Keratinocyte (primary cell): ENCODE measurements around the gene ZBTB4. TPM values are rescaled to one million over a fixed set of nuclear protein-coding genes. Genes with fewer than 3 reads are reported as not detected.

ENCODE experiments used
- DNase-seq: peaks from one replicate; pipeline ENCODE4 v3.0.0-alpha.2; 2011; ENCODE audit warnings: low read depth, missing footprints, low spot score
- FAIRE-seq: peaks from 2 replicates; lab custom pipeline; 2011; peaks lifted over from hg19 to GRCh38; lab: Jason Lieb, UNC
- H2AFZ ChIP-seq: 2 replicates; pipeline ENCODE4 v1.6.0; 2012; ENCODE audit warnings: low read length, control low read depth, inconsistent platforms; ENCODE audit not compliant: control insufficient read depth
- H3K27ac ChIP-seq: 2 replicates; pipeline ENCODE4 v1.5.1; 2011; ENCODE audit warnings: low read length; ENCODE audit not compliant: control insufficient read depth, insufficient read depth
- H3K27me3 ChIP-seq: 3 replicates; pipeline ENCODE4 v1.6.0; 2011; ENCODE audit warnings: low read length; ENCODE audit not compliant: control insufficient read depth, insufficient read depth; ENCODE audit errors: extremely low read depth
- H3K36me3 ChIP-seq, 2 experiments: 2 replicates in 1 of 2; 3 replicates in 1 of 2; pipeline ENCODE4 v1.5.1; 2011; ENCODE audit warnings: low read length in 2 of 2, mild to moderate bottlenecking in 1 of 2; ENCODE audit not compliant: control insufficient read depth in 2 of 2, insufficient read depth in 2 of 2; ENCODE audit errors: extremely low read depth in 1 of 2
- H3K4me1 ChIP-seq: 3 replicates; pipeline ENCODE4 v1.5.1; 2011; ENCODE audit warnings: low read length; ENCODE audit not compliant: control insufficient read depth, insufficient read depth; ENCODE audit errors: extremely low read depth
- H3K4me2 ChIP-seq: 3 replicates; pipeline ENCODE4 v1.6.0; 2011; ENCODE audit warnings: low read depth, low read length; ENCODE audit not compliant: control insufficient read depth, insufficient read depth; ENCODE audit errors: extremely low read depth
- H3K4me3 ChIP-seq, 3 experiments: fragments of 200-600 bp in 1 of 3; sonication (generic) in 1 of 3; 2 replicates in 2 of 3; 3 replicates in 1 of 3; pipeline ENCODE4 v1.5.1; 2011 to 2016; ENCODE audit warnings: low read length in 3 of 3, mild to moderate bottlenecking in 3 of 3, control low read depth in 2 of 3, inconsistent platforms in 1 of 3, low read depth in 1 of 3, mixed read lengths in 1 of 3, mixed run types in 1 of 3, moderate library complexity in 1 of 3; ENCODE audit not compliant: control insufficient read depth in 2 of 3, insufficient read depth in 2 of 3; ENCODE audit errors: extremely low read depth in 1 of 3
- H3K79me2 ChIP-seq: 2 replicates; pipeline ENCODE4 v1.6.0; 2012; ENCODE audit warnings: low read length; ENCODE audit not compliant: control insufficient read depth, insufficient read depth
- H3K9ac ChIP-seq: 3 replicates; pipeline ENCODE4 v1.6.0; 2011; ENCODE audit warnings: low read length; ENCODE audit not compliant: control insufficient read depth, insufficient read depth; ENCODE audit errors: extremely low read depth
- H3K9me1 ChIP-seq: 3 replicates; pipeline ENCODE4 v1.6.0; 2011; ENCODE audit warnings: low read length; ENCODE audit not compliant: control insufficient read depth, insufficient read depth; ENCODE audit errors: extremely low read depth
- H3K9me3 ChIP-seq: 2 replicates; pipeline ENCODE4 v1.5.1; 2012; ENCODE audit warnings: low read depth, low read length; ENCODE audit not compliant: control insufficient read depth
- H4K20me1 ChIP-seq: 3 replicates; pipeline ENCODE4 v1.6.0; 2011; ENCODE audit warnings: low read length; ENCODE audit not compliant: control insufficient read depth, insufficient read depth; ENCODE audit errors: extremely low read depth
- EZH2 ChIP-seq: IDR thresholded peaks from one replicate; pipeline ENCODE4 v1.6.1; 2012; ENCODE audit warnings: inconsistent platforms, mild to moderate bottlenecking, low read length, moderate library complexity
- dilution Hi-C: fragments of 300-500 bp; cut with MboI; formaldehyde crosslinking; loops from one replicate; pipeline ENCODE4 v1.7.0; 2020; ENCODE audit warnings: low sequenced_read_pairs; ENCODE audit not compliant: extremely low pct_ligation_motif_present
- polyA plus RNA-seq, 5 experiments: library from polyadenylated mRNA; depleted of rRNA in 3 of 5; stranded (reverse) in 3 of 5; stranded (forward) in 1 of 5; unstranded in 1 of 5; fragments of >200 nt; gene quantifications; 1 replicate in 1 of 5; 2 replicates in 3 of 5; 3 replicates in 1 of 5; pipeline versions ENCODE4 v1.2.1 to v1.2.3, GENCODE V29; 2011 to 2012; ENCODE audit warnings: missing spikeins in 2 of 5, low read depth in 1 of 5, low replicate concordance in 1 of 5
- TF ChIP-seq, protein P1 (sequence below), 3 experiments: IDR thresholded peaks in 1 of 3; conservative IDR thresholded peaks in 1 of 3; optimal IDR thresholded peaks in 1 of 3; 2 replicates in 2 of 3; 3 replicates in 1 of 3; pipeline versions ENCODE3 to v1.5.1; 2011; ENCODE audit warnings: low read length in 3 of 3, mild to moderate bottlenecking in 3 of 3, moderate library complexity in 2 of 3, control low read depth in 1 of 3, inconsistent platforms in 1 of 3; ENCODE audit not compliant: insufficient read depth in 2 of 3; ENCODE audit errors: extremely low read depth in 1 of 3

ZBTB4 gene
- polyA plus RNA-seq, 1 donor (not counting 4 experiments of a cell fraction or from before 2014, with no cell fraction given) = 20.9 TPM

DNA sequence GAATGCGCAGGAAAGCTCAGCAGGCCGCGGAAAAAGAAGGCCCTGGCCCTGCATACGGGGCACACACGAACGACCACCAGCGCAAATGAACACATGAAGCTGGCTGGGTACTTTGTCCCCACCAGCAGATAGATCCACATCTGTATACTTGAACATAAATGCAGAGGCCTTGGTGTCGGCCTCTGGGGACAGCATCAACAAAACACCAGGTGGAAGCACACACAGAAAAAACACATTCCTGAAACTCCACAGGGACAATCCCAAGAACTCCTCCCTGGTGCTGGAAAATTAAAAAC lies 606 bp upstream of the ZBTB4 start:
- Histone ChIP-seq H3K4me1 (peaks cover 44% of the 10 kb centered on the region), H2AFZ (peak overlapping the region; percentile 72), H3K79me2 (peaks cover 45% of the 10 kb centered on the region), H4K20me1 (peaks cover 10% of the 10 kb centered on the region), H3K9me1 (peaks cover 6% of the 10 kb centered on the region), H3K36me3 (no peaks in the 10 kb centered on the region), H3K27ac (peak overlapping the region; percentile 66), H3K4me2 (peak overlapping the region; percentile 85), H3K9ac (peak overlapping the region; percentile 75), H3K27me3 (no peaks in the 10 kb centered on the region), H3K4me3 (peak overlapping the region; percentile 66 to 77 (median 67)), H3K9me3 (no peaks in the 10 kb centered on the region)
- no peak for DNase-seq
- no peak for FAIRE-seq
- dilution Hi-C loops = no loop called here
- no peak for TF ChIP-seq EZH2
- TF ChIP-seq, protein P1, sequence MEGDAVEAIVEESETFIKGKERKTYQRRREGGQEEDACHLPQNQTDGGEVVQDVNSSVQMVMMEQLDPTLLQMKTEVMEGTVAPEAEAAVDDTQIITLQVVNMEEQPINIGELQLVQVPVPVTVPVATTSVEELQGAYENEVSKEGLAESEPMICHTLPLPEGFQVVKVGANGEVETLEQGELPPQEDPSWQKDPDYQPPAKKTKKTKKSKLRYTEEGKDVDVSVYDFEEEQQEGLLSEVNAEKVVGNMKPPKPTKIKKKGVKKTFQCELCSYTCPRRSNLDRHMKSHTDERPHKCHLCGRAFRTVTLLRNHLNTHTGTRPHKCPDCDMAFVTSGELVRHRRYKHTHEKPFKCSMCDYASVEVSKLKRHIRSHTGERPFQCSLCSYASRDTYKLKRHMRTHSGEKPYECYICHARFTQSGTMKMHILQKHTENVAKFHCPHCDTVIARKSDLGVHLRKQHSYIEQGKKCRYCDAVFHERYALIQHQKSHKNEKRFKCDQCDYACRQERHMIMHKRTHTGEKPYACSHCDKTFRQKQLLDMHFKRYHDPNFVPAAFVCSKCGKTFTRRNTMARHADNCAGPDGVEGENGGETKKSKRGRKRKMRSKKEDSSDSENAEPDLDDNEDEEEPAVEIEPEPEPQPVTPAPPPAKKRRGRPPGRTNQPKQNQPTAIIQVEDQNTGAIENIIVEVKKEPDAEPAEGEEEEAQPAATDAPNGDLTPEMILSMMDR (optimal IDR thresholded peaks at IDR 0.05 in 1 of 3, IDR thresholded peaks at IDR 0.05 in 1 of 3, conservative IDR thresholded peaks at IDR 0.05 in 1 of 3; ENCODE audit: extremely low read depth in 1 of 3, insufficient read depth in 2 of 3, low read length in 3 of 3) = peak in 1 of 3 experiments; percentile 6

DNA sequence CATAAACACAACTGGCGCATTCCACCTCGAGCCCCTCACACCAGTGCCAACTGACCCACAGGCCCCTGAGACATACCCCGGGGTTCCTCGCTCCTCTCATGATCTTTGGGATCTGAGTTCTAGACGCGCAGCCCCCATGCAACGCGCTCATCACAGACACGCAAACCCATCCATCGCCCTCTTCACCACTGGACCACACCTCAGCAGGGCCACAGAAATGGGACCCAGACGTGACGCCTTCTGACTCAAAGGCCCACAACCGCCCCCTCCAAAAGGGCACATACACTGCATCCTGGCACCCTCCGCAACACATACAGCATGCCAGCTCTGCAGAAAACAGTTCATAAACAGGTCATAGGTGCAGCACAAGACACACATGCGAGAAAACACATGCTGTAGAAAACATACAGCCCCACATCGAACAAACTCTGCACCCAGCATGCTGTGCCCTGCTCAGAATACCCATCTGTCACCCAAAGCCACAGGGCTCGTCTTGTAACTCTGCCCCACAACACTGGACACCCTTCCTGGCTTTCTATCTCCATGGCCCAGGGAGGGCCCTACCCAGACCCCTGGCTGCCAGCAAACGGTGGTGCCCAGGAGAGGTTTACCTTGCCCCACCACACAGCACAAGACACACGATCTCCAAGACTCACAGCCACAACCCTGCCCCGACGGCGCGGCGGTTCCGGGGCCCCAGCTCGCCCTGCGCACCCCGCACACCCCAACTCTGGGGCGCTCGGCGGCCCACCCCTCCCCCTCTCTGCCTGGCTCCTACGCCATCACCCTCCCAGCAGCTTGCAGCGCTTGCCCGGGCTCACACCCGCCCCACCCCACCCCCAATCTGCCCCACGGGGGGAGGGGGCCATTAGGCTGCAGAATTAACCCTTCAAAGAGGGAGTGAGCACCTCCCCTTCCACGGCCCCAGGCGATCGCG lies 887 bp downstream of the ZBTB4 start:
- H3K4me2 ChIP-seq = peak overlapping the region; percentile 99
- peak overlapping the region; percentile 95 for H3K27ac ChIP-seq
- peaks cover 46% of the 10 kb centered on the region for H3K4me1 ChIP-seq
- peaks cover 6% of the 10 kb centered on the region for H3K9me1 ChIP-seq
- no peaks in the 10 kb centered on the region for H3K9me3 ChIP-seq
- peak overlapping the region; percentile 67 to 82 (median 77) for H3K4me3 ChIP-seq
- FAIRE-seq (peak; percentile 36), DNase-seq (no peak)
- no peaks in the 10 kb centered on the region for H3K27me3 ChIP-seq
- H3K9ac ChIP-seq = peak overlapping the region; percentile 75
- no peaks in the 10 kb centered on the region for H3K36me3 ChIP-seq
- TF ChIP-seq, protein P1 (optimal IDR thresholded peaks at IDR 0.05 in 1 of 3, IDR thresholded peaks at IDR 0.05 in 1 of 3, conservative IDR thresholded peaks at IDR 0.05 in 1 of 3; ENCODE audit: extremely low read depth in 1 of 3, insufficient read depth in 2 of 3, low read length in 3 of 3) = no peak
- TF ChIP-seq EZH2 = no peak
- peaks cover 56% of the 10 kb centered on the region for H3K79me2 ChIP-seq
- dilution Hi-C loops = no loop called here
- peaks cover 10% of the 10 kb centered on the region for H4K20me1 ChIP-seq
- H2AFZ ChIP-seq = no peak overlapping the region
